Measurements from ENCODE around the gene RTEL1. TPM values are rescaled to one million over a fixed set of nuclear protein-coding genes. Genes with fewer than 3 reads are reported as not detected.

The RTEL1 gene
- total RNA-seq, 1 experiment from 2014 or later: 26.1 TPM

DNA sequence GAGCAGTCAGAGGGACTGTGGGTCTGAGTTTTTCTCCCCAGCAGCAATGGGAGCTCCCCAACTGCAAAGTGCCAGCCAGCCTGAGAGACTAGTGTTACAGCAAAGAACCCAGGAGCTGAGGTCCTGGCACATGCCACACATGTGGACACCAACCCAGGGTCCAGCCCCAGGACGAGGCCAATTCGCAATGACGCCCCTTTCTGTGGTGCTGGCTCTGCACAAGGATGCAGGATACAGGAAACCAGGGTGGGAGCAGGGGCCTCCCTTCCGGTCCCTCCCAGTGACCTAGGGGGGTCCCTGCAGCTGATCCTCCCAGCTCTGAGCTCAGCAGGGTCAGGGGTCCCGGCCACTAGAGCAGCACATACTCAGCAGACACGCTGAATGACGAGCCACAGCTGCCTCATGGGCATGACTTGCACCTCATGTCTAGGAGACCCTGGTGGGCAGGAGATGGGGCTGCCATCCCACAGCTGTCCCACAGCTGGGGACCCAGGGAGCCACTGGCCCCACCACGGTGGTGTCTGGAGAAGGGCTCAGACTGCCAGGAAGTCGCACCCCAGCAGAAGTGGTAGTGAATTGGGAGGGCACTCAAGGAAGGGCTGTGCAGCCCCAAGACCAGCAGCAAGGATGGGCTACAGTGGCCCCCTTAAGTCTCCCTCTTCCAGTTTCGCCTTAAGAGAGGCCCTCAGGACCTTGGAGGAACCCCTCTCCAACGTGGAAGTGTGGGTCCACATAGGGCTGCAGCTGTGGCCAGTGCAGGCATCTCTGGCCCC is 46.0 kb downstream of the RTEL1 start:
- ChIA-PET CTCF (no interaction called here), POLR2A (no interaction called here)
- Histone ChIP-seq H3K9me3 (ENCODE audit: control insufficient read depth, insufficient read depth, low read depth, low read length) (no peaks in the 10 kb centered on the region), H3K27ac (ENCODE audit: low read length) (no peak overlapping the region), H3K4me1 (ENCODE audit: control insufficient read depth, insufficient read depth, low read length) (peaks cover 51% of the 10 kb centered on the region), H3K36me3 (ENCODE audit: control insufficient read depth, insufficient read depth, low read length) (peaks cover 9% of the 10 kb centered on the region; the same call in 1 of the 2 replicates), H3K4me3 (ENCODE audit: low read depth in 2 of 2, low read length in 2 of 2) (no peak overlapping the region), H3K27me3 (ENCODE audit: control insufficient read depth, insufficient read depth, low read length) (no peaks in the 10 kb centered on the region)
- ATAC-seq: no peak
- no peak for TF ChIP-seq CTCF (IDR thresholded peaks at IDR 0.05)
- TF ChIP-seq, protein P1, sequence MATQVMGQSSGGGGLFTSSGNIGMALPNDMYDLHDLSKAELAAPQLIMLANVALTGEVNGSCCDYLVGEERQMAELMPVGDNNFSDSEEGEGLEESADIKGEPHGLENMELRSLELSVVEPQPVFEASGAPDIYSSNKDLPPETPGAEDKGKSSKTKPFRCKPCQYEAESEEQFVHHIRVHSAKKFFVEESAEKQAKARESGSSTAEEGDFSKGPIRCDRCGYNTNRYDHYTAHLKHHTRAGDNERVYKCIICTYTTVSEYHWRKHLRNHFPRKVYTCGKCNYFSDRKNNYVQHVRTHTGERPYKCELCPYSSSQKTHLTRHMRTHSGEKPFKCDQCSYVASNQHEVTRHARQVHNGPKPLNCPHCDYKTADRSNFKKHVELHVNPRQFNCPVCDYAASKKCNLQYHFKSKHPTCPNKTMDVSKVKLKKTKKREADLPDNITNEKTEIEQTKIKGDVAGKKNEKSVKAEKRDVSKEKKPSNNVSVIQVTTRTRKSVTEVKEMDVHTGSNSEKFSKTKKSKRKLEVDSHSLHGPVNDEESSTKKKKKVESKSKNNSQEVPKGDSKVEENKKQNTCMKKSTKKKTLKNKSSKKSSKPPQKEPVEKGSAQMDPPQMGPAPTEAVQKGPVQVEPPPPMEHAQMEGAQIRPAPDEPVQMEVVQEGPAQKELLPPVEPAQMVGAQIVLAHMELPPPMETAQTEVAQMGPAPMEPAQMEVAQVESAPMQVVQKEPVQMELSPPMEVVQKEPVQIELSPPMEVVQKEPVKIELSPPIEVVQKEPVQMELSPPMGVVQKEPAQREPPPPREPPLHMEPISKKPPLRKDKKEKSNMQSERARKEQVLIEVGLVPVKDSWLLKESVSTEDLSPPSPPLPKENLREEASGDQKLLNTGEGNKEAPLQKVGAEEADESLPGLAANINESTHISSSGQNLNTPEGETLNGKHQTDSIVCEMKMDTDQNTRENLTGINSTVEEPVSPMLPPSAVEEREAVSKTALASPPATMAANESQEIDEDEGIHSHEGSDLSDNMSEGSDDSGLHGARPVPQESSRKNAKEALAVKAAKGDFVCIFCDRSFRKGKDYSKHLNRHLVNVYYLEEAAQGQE (IDR thresholded peaks at IDR 0.05; ENCODE audit: insufficient read depth in 1 of 2, low read depth in 2 of 2, low read length in 1 of 2): no peak
- no peak for TF ChIP-seq SIN3A (IDR thresholded peaks at IDR 0.05; ENCODE audit: borderline replicate concordance, insufficient read depth, low read depth, low read length)
- TF ChIP-seq TCF7L2 (IDR thresholded peaks at IDR 0.05; ENCODE audit: low read depth, low read length): no peak
- TF ChIP-seq POLR2AphosphoS5 (IDR thresholded peaks at IDR 0.05; ENCODE audit: low read depth, low read length): no peak
- no peak for DNase-seq (ENCODE audit: low read depth, low spot score)
- in situ Hi-C loops (cut with HindIII; ENCODE audit: low pct_unique_long_range_greater_than_20kb, low sequenced_read_pairs): no loop called here
- no TSS peak for BruUV-seq (replicated peaks)
- intact Hi-C loops (cut with micrococcal nuclease; ENCODE audit: unreplicated experiment): no loop called here

GRCh38 chr20:63704749-63705117 is 46.6 kb downstream of the RTEL1 start:
- DNase-seq (ENCODE audit: low read depth, low spot score) (no peak), ATAC-seq (no peak)
- Histone ChIP-seq H3K9me3 (ENCODE audit: control insufficient read depth, insufficient read depth, low read depth, low read length) (no peaks in the 10 kb centered on the region), H3K4me3 (ENCODE audit: low read depth in 2 of 2, low read length in 2 of 2) (no peak overlapping the region), H3K27ac (ENCODE audit: low read length) (no peak overlapping the region), H3K36me3 (ENCODE audit: control insufficient read depth, insufficient read depth, low read length) (peaks cover 9% of the 10 kb centered on the region; the same call in 1 of the 2 replicates), H3K27me3 (ENCODE audit: control insufficient read depth, insufficient read depth, low read length) (no peaks in the 10 kb centered on the region), H3K4me1 (ENCODE audit: control insufficient read depth, insufficient read depth, low read length) (peaks cover 49% of the 10 kb centered on the region)
- TF ChIP-seq POLR2AphosphoS5 (IDR thresholded peaks at IDR 0.05; ENCODE audit: low read depth, low read length): no peak
- TF ChIP-seq CTCF (IDR thresholded peaks at IDR 0.05): no peak
- TF ChIP-seq SIN3A (IDR thresholded peaks at IDR 0.05; ENCODE audit: borderline replicate concordance, insufficient read depth, low read depth, low read length): no peak
- TF ChIP-seq, protein P1 (IDR thresholded peaks at IDR 0.05; ENCODE audit: insufficient read depth in 1 of 2, low read depth in 2 of 2, low read length in 1 of 2): no peak
- no peak for TF ChIP-seq TCF7L2 (IDR thresholded peaks at IDR 0.05; ENCODE audit: low read depth, low read length)
- in situ Hi-C loops (cut with HindIII; ENCODE audit: low pct_unique_long_range_greater_than_20kb, low sequenced_read_pairs): no loop called here
- BruUV-seq (replicated peaks): no TSS peak
- POLR2A ChIA-PET: no interaction called here
- CTCF ChIA-PET: no interaction called here
- intact Hi-C loops (cut with micrococcal nuclease; ENCODE audit: unreplicated experiment): no loop called here

Measured in Panc1 (cell line).